ENCODE measurements around the gene PRF1.
"Not testable (repeated sequence)": the region's sequence is repeated elsewhere in the genome, so short reads cannot be mapped to it uniquely, and the experiment has no call there.

The PRF1 gene

DNA sequence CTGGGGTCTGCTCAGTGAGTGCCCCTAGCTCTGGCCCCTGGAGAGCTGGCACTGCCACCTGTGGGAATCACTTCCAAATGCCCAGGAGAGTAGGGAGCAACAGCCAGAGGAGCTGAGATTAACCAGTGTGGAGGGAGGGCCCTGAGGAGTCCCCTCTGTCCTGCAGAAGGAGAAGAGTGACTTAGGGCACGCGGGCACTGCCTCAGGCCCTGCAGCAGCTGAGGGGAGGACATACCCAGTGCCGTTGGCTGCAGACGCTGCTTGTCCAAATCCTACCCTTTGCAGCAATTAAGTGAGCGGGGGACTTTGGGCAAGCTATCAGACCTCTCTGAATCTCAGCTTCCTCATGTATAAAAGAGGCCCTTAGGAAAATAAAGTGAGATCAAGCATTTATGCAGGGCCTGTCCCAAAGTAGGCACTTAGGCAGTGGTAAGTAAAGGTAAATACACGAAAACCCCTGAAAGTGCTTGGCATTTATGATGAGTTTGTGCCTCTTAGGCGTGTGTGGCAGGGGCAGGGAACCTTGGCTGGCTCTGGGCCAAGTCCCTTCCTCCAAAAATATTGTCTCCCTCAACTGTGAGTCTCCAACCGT lies 16.9 kb downstream of the PRF1 start:
- TF ChIP-seq, protein P1, sequence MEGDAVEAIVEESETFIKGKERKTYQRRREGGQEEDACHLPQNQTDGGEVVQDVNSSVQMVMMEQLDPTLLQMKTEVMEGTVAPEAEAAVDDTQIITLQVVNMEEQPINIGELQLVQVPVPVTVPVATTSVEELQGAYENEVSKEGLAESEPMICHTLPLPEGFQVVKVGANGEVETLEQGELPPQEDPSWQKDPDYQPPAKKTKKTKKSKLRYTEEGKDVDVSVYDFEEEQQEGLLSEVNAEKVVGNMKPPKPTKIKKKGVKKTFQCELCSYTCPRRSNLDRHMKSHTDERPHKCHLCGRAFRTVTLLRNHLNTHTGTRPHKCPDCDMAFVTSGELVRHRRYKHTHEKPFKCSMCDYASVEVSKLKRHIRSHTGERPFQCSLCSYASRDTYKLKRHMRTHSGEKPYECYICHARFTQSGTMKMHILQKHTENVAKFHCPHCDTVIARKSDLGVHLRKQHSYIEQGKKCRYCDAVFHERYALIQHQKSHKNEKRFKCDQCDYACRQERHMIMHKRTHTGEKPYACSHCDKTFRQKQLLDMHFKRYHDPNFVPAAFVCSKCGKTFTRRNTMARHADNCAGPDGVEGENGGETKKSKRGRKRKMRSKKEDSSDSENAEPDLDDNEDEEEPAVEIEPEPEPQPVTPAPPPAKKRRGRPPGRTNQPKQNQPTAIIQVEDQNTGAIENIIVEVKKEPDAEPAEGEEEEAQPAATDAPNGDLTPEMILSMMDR (conservative IDR thresholded peaks at IDR 0.05; ENCODE audit: low read length): no peak
- no peak for DNase-seq (ENCODE audit: low read depth)
- H3K4me3 ChIP-seq (ENCODE audit: low read length): no peak overlapping the region

DNA sequence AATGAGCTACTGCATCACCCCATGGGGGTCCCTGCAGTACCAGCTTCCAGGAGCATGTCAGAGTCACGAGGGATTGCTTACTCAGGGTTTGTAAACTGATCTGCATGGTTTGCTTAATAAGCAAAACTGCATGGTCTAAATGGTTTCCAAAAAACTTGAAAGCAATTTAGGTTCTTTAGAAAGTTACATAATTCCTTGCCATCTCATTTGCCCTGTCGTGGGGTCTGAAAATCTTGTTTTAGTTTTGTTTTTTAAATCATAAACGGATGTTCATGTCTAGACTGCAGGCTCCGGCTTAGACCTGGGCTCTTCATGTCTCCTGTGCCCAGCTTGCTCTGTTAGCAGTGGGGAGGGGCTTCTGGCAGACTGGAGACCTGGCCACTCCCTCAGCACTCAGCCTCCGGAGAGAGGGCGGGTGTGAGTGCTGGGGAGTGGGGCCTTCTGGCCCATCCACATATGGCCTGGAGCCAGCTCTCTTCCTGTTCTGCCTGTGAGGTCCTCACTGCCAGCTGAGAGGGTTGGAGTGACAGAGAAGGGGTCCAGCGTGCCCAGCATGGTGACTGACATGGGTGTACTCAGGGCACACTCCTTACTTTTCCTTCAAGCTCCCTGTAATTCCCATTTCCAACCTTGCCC lies 17.5 kb downstream of the PRF1 start:
- no peak overlapping the region for H3K4me3 ChIP-seq (ENCODE audit: low read length)
- no peak for DNase-seq (ENCODE audit: low read depth)
- TF ChIP-seq, protein P1 (conservative IDR thresholded peaks at IDR 0.05; ENCODE audit: low read length): no peak

DNA sequence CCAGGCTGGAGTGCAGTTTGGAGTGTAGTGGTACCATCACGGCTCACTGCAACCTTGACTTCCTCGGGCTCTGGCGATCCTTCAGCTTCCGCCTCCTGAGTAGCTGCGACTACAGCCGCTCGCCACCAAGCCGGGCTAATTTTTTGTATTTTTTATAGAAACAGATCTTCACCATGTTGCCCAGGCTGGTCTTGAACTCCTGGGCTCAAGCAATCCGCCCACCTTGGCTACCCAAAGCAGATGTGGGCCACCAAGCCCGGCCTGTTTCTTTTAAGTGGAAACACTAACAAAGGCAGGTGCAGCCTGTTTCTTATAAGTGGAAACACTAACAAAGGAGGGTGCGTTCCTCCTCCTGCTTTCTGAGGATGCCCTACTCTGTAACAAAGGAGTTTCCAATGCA lies 18.2 kb downstream of the PRF1 start:
- no peak overlapping the region for H3K4me3 ChIP-seq (ENCODE audit: low read length)
- TF ChIP-seq, protein P1 (conservative IDR thresholded peaks at IDR 0.05; ENCODE audit: low read length): no peak
- DNase-seq (ENCODE audit: low read depth): no peak

DNA sequence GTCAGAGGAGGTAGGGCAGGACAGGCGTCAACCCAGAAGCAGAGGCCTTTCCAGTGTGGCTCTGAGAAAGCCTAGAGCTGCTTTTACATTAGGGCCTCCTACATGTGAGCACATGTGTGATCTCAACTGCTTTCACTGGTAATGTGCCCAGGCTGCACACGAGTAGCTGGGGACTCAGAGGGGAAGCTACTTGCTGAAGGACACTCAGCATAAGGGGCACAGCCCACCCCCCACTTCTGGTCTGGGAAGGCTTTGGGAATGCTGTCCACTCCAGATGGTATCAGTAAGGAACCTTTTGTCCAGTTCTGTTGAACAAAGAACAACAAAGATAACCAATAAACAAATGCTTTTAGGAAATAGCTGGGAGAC lies 18.9 kb downstream of the PRF1 start:
- H3K4me3 ChIP-seq (ENCODE audit: low read length): no peak overlapping the region
- TF ChIP-seq, protein P1 (conservative IDR thresholded peaks at IDR 0.05; ENCODE audit: low read length): no peak
- DNase-seq (ENCODE audit: low read depth): no peak

DNA sequence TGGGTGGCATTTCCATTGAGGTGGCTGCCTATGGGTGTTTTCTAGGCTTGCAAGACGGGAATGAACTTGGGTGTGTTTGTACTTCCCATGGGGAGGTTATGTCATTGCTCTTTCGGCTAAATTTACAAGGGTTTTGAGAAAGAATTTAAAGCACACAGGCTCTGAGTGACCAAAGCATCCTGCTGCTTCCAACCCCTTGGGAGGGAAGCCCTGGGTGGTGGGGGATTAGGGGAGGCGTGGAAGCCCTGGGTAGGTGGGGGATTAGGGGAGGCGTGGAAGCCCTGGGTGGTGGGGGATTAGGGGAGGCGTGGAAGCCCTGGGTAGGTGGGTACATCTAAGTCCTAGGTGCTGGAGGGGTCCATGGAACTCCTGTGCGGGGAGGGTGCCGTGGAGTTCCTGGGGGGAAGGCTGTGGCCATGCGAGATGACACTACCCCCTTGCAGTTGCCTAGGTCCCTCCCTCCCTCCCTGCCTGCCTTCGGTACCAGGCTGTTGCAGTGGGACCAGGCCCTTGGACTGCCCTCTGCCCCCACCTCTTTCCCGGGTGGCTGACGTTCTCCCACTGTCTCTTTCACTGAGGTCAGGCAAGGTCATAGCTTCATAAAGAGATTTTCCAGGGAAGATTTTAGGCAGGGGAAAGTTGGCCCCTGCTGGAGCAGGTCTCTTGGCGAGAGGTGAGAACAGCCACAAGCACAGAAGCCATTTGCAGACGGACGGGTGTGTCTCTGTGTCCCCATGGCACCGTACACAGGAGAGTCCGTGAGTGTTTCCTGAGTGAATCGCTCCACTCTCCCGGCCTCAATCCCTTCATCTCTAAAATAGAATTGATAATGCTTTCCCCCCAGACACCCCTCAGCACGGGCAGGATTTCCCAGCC lies 19.5 kb downstream of the PRF1 start:
- DNase-seq (ENCODE audit: low read depth): no peak
- TF ChIP-seq, protein P1 (conservative IDR thresholded peaks at IDR 0.05; ENCODE audit: low read length): no peak
- no peak overlapping the region for H3K4me3 ChIP-seq (ENCODE audit: low read length)

DNA sequence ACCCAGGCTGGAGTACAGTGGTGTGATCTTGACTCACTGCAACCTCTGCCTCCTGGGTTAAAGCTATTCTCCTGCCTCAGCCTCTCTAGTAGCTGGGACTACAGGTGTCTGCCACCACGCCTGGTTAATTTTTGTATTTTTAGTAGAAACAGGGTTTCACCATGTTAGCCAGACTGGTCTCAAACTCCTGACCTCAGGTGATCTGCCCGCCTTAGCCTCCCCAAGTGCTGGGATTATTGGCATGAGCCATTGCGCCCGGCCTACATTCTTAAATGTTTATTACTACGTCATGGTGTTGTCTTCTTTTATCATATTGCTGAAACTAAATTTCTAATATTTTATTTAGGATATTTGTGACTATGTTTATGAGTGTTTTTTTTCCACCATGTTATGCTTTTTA lies 21.4 kb downstream of the PRF1 start:
- H3K4me3 ChIP-seq (ENCODE audit: low read length); DNase-seq (ENCODE audit: low read depth): not testable (repeated sequence)

DNA sequence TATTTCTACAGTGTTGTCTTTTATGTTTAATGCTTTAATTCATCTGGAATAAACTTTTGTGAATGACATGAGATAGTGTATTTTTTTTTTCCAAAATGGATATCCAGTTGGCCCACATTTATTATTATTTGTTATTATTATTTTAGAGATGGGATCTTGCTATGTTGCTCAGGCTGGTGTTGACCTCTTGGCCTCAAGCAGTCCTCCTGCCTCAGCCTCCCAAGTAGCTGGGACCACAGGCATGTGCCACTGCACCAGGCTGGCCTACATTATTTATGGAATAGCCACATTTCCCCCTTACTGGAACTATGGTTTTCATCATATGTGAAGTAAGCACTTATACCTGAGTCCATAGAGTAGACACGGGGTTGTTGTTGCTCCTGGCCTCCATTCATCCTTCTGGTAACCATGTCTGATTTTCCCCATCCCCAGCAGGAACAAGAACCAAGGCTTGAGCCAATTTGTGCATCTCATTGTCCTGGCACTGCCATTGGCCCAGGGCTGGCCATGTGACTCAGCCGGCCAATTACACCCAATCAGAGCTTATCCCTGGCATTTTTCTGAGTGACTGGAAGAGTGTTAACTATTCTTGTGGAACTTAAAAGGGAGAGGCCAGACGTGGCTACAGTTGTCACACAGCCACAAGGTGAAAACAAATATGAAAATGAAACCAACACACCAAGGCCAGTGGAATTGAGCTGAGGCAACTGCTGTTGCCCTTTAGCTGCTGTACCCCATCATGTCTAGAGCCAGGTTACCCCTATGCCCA lies 23.1 kb downstream of the PRF1 start:
- H3K4me3 ChIP-seq (ENCODE audit: low read length): no peak overlapping the region
- no peak for DNase-seq (ENCODE audit: low read depth)
- TF ChIP-seq, protein P1 (conservative IDR thresholded peaks at IDR 0.05; ENCODE audit: low read length): no peak
